HUES48 (cell line): ENCODE results near the gene TUBB4B.

ENCODE experiments used
- H3K27ac ChIP-seq: one replicate; pipeline ENCODE4 v1.7.0; 2013; ENCODE audit warnings: low read depth, low read length, inconsistent platforms
- H3K27me3 ChIP-seq: 2 replicates; pipeline ENCODE4 v1.6.1; 2013; ENCODE audit warnings: mild to moderate bottlenecking, low read length; ENCODE audit not compliant: control insufficient read depth, insufficient read depth
- H3K36me3 ChIP-seq: 2 replicates; pipeline ENCODE4 v1.6.1; 2013; ENCODE audit warnings: low read length; ENCODE audit not compliant: control insufficient read depth, insufficient read depth
- H3K4me1 ChIP-seq: 2 replicates; pipeline ENCODE4 v1.6.1; 2013; ENCODE audit warnings: mild to moderate bottlenecking, low read length; ENCODE audit not compliant: control insufficient read depth, insufficient read depth
- H3K4me3 ChIP-seq: 2 replicates; pipeline ENCODE4 v1.5.1; 2013; ENCODE audit warnings: mild to moderate bottlenecking, low read depth, low read length
- H3K9ac ChIP-seq: 2 replicates; pipeline ENCODE4 v1.6.1; 2013; ENCODE audit warnings: mild to moderate bottlenecking, low read depth, low read length, moderate library complexity
- H3K9me3 ChIP-seq: 2 replicates; pipeline ENCODE4 v1.6.1; 2013; ENCODE audit warnings: low read length; ENCODE audit not compliant: control insufficient read depth, insufficient read depth

Gene TUBB4B

GRCh38 chr9:137227853-137228505 is 13.1 kb upstream of the TUBB4B start:
- Histone ChIP-seq H3K9me3 (no peaks in the 10 kb centered on the region), H3K9ac (no peak overlapping the region), H3K27me3 (no peaks in the 10 kb centered on the region), H3K36me3 (no peaks in the 10 kb centered on the region), H3K4me3 (no peak overlapping the region), H3K27ac (no peak overlapping the region), H3K4me1 (peaks cover 3% of the 10 kb centered on the region; the same call in 1 of the 2 replicates)

DNA sequence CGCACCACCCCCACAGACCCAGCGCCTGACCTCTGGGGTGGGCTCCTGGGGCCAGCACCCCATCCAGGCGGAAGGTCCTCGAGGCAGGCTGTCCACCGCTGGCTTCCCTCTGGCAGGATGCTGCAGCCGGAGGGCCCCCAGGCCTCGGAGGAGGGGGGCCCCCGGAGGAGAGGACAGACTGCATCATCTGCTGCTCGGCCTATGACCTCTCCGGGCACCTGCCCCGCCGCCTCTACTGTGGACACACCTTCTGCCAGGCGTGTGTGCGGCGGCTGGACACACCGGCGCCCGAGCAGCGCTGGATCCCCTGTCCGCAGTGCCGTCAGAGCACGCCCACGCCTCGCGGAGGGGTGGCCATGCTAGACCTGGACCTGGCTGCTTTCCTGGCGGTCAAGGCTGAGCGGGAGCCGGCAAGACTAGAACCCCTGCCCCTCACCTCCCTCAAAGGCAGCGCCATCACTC is 12.6 kb upstream of the TUBB4B start:
- Histone ChIP-seq H3K27me3 (no peaks in the 10 kb centered on the region), H3K36me3 (no peaks in the 10 kb centered on the region), H3K4me3 (no peak overlapping the region), H3K4me1 (peaks cover 3% of the 10 kb centered on the region; the same call in 1 of the 2 replicates), H3K9me3 (no peaks in the 10 kb centered on the region), H3K27ac (no peak overlapping the region), H3K9ac (no peak overlapping the region)

DNA sequence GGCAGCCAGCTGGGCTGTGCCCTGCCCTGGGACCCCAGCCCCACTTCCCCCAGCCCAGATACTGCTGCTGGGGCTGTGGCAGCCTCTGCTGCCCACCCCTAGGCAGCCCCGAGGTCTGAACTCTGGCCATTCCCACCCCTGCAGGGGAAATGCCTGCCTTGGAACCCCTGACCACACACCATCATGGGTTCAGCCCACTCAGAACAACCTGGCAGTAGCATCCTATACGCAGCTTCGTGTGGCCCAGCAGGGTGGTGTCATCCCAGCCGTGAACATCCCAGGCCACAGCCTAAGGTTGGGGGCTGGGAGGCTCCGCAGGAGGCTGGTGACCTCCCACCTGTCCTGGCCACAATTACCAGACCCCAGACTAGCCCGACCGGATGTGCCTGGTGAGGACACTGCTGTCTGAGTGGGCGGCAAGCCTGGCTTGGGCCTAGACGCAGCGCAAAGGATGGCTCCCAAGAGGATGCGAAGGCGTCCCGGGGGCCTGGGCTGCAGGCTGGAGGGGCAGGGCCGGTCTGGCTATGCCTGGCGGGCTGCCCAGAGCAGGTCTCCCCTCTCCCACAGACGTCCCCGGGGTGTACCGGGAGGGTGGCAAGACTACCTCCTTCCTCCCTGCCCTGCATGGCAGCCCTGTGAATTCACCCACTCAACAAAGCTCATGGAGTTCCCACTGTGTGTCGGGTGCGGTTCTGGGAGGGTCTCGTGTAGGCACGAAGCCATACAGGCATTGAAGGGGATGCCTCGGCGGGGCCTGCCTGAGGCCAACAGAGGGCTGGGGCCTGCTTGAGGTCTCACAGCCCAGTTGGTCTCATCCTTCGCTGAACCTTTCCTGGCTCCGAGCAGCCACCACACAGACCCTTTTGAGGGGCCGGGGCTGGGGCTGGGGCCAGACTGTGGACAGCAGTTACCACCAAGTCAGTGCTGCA is 11.9 kb upstream of the TUBB4B start:
- Histone ChIP-seq H3K27me3 (no peaks in the 10 kb centered on the region), H3K36me3 (no peaks in the 10 kb centered on the region), H3K4me3 (no peak overlapping the region), H3K9me3 (no peaks in the 10 kb centered on the region), H3K27ac (no peak overlapping the region), H3K4me1 (no peaks in the 10 kb centered on the region), H3K9ac (no peak overlapping the region)

DNA sequence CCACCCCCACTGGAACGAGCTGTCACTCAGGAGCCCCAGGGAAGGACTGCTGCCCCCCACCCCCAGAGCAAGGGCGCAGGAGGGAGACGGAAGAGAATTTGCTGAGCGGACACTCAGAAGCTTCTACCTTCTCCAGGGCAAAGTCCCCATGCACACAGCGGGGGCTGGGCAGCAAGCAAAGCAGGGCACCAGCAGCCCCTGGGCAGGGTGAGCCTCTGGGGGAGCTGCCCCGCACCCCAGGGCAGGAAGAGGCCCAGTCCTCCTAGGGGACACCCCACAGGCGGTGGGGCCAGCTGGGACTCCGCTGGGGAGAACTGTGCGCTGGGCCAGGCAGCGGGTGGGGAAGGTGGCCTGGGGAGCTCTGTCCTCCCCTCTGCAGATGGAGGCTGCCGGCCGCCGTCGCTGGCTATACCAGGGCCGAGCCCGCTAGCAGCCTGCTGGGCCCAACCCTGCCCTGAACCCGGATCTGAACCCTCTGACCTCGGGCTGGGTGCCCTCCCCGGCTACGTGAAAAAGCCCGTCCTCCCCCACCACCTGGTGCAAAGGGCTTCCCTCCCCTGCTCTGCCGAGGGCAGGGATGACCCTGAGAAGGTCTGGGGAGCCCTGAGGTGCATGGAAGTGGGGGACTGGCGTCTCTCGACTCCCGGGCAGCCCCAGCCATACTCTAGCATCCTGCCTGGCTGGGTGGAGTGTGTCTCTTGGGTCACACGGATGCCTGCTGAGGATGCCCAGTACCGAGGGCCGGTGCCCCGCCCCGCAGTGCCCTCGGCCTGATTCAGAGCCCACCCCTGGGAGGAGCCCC is 11.0 kb upstream of the TUBB4B start:
- no peaks in the 10 kb centered on the region for H3K36me3 ChIP-seq
- H3K4me1 ChIP-seq, result no peaks in the 10 kb centered on the region
- no peaks in the 10 kb centered on the region for H3K9me3 ChIP-seq

GRCh38 chr9:137230705-137231371 is 10.2 kb upstream of the TUBB4B start, which contains the start of gene SLC34A3:
SLC34A3 (plus strand) TSS chr9:137230901; CDS start chr9:137231703, 802 bp downstream.
- Histone ChIP-seq H3K27me3 (no peaks in the 10 kb centered on the region), H3K36me3 (no peaks in the 10 kb centered on the region), H3K4me3 (no peak within 1 kb of the TSS), H3K9me3 (no peaks in the 10 kb centered on the region), H3K4me1 (no peaks in the 10 kb centered on the region), H3K27ac (no peak within 1 kb of the TSS), H3K9ac (no peak within 1 kb of the TSS)

More for the DNA sequence above, 11.0 kb upstream of the TUBB4B start:
- Histone ChIP-seq H3K27ac (no peak overlapping the region), H3K4me3 (no peak overlapping the region), H3K9ac (no peak overlapping the region), H3K27me3 (no peaks in the 10 kb centered on the region)

GRCh38 chr9:137231372-137232039 is 9.6 kb upstream of the TUBB4B start:
- Histone ChIP-seq H3K4me3 (no peak overlapping the region), H3K9ac (no peak overlapping the region), H3K36me3 (no peaks in the 10 kb centered on the region), H3K27ac (no peak overlapping the region), H3K4me1 (no peaks in the 10 kb centered on the region), H3K9me3 (no peaks in the 10 kb centered on the region), H3K27me3 (no peaks in the 10 kb centered on the region)

- Histone ChIP-seq H3K27ac (no peak overlapping the region), H3K9ac (no peak overlapping the region), H3K4me1 (no peaks in the 10 kb centered on the region), H3K4me3 (no peak overlapping the region), H3K27me3 (no peaks in the 10 kb centered on the region), H3K36me3 (no peaks in the 10 kb centered on the region), H3K9me3 (no peaks in the 10 kb centered on the region)
Observed at GRCh38 chr9:137232101-137232500, 9.0 kb upstream of the TUBB4B start.

DNA sequence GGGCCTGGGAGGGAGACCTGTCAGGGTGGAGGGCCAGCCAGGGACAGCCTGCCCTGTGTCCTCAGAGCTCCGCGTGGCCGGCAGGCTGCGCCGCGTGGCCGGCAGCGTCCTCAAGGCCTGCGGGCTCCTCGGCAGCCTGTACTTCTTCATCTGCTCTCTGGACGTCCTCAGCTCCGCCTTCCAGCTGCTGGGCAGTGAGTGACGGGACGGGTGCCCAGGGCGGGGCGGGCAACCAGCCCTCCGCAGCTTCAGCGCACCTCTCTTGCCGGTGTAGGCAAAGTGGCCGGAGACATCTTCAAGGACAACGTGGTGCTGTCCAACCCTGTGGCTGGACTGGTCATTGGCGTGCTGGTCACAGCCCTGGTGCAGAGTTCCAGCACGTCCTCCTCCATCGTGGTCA is 8.6 kb upstream of the TUBB4B start:
- Histone ChIP-seq H3K27me3 (no peaks in the 10 kb centered on the region), H3K36me3 (no peaks in the 10 kb centered on the region), H3K9me3 (no peaks in the 10 kb centered on the region), H3K4me1 (no peaks in the 10 kb centered on the region), H3K4me3 (no peak overlapping the region), H3K27ac (no peak overlapping the region), H3K9ac (no peak overlapping the region)

- H3K9ac ChIP-seq, result no peak overlapping the region
- H3K4me3 ChIP-seq, result no peak overlapping the region
- H3K9me3 ChIP-seq, result no peaks in the 10 kb centered on the region
- H3K36me3 ChIP-seq, result no peaks in the 10 kb centered on the region
- H3K27ac ChIP-seq, result no peak overlapping the region
- H3K4me1 ChIP-seq, result no peaks in the 10 kb centered on the region
- no peaks in the 10 kb centered on the region for H3K27me3 ChIP-seq
Observed at GRCh38 chr9:137233143-137233980, 7.7 kb upstream of the TUBB4B start.
